Karpas-422 (cell line): ENCODE results near the gene SLC25A21. TPM values are rescaled to one million over a fixed set of nuclear protein-coding genes. Genes with fewer than 3 reads are reported as not detected.

Experiments used
- DNase-seq: peaks from one replicate; pipeline ENCODE4 v3.0.0-alpha.2; 2015
- H2AFZ ChIP-seq: fragments of 200-600 bp; sonication (generic); 2 replicates; pipeline ENCODE4 v1.6.1; 2014; ENCODE audit warnings: antibody characterized with exemption, low read length, mixed read lengths
- H3K27ac ChIP-seq: fragments of 200-600 bp; sonication (generic); 2 replicates; pipeline ENCODE4 v1.5.1; 2014; ENCODE audit warnings: mild to moderate bottlenecking, low read length, moderate library complexity
- H3K27me3 ChIP-seq: fragments of 200-600 bp; sonication (generic); 2 replicates; pipeline ENCODE4 v1.6.1; 2014; ENCODE audit warnings: low read length, mixed read lengths
- H3K36me3 ChIP-seq: fragments of 200-600 bp; sonication (generic); 2 replicates; pipeline ENCODE4 v1.6.1; 2014; ENCODE audit warnings: low read length, mixed read lengths; ENCODE audit not compliant: insufficient read depth
- H3K4me1 ChIP-seq: fragments of 200-600 bp; sonication (generic); 2 replicates; pipeline ENCODE4 v1.6.1; 2014; ENCODE audit warnings: mild to moderate bottlenecking, low read length, mixed read lengths
- H3K4me2 ChIP-seq: fragments of 200-600 bp; sonication (generic); 2 replicates; pipeline ENCODE4 v1.6.1; 2014; ENCODE audit warnings: low read length, low read depth, mild to moderate bottlenecking; ENCODE audit not compliant: poor library complexity, severe bottlenecking
- H3K4me3 ChIP-seq: fragments of 200-600 bp; sonication (generic); 2 replicates; pipeline ENCODE4 v1.5.1; 2014; ENCODE audit warnings: mild to moderate bottlenecking, antibody characterized with exemption, low read length, mixed read lengths
- H3K79me2 ChIP-seq: fragments of 200-600 bp; sonication (generic); 2 replicates; pipeline ENCODE4 v1.6.1; 2014; ENCODE audit warnings: mild to moderate bottlenecking, low read length, mixed read lengths
- H3K9ac ChIP-seq: fragments of 200-600 bp; sonication (generic); 2 replicates; pipeline ENCODE4 v1.6.0; 2014; ENCODE audit warnings: low read length
- H3K9me2 ChIP-seq: fragments of 200-600 bp; sonication (generic), shearing (Covaris generic); replicated peaks from 2 replicates; pipeline ENCODE4 v1.6.0; 2014; ENCODE audit warnings: mild to moderate bottlenecking, low read length, moderate library complexity; ENCODE audit not compliant: insufficient read depth
- H3K9me3 ChIP-seq: fragments of 300-700, 200-600 bp; sonication (generic); 2 replicates; pipeline ENCODE4 v1.6.1; 2014; ENCODE audit warnings: low read length, mixed read lengths
- H4K20me1 ChIP-seq: fragments of 200-600 bp; sonication (generic); 2 replicates; pipeline ENCODE4 v1.6.1; 2014; ENCODE audit warnings: mild to moderate bottlenecking, antibody characterized with exemption, low read length, low read depth; ENCODE audit not compliant: insufficient read depth
- total RNA-seq: library from RNA; depleted of rRNA; stranded (reverse); fragments of >200 nt; shearing (Covaris generic); gene quantifications from 2 replicates; pipeline ENCODE4 v1.2.3, GENCODE V29; 2014; ENCODE audit warnings: low replicate concordance

SLC25A21 gene
- total RNA-seq, 1 experiment from 2014 or later, result 1.5 TPM

DNA sequence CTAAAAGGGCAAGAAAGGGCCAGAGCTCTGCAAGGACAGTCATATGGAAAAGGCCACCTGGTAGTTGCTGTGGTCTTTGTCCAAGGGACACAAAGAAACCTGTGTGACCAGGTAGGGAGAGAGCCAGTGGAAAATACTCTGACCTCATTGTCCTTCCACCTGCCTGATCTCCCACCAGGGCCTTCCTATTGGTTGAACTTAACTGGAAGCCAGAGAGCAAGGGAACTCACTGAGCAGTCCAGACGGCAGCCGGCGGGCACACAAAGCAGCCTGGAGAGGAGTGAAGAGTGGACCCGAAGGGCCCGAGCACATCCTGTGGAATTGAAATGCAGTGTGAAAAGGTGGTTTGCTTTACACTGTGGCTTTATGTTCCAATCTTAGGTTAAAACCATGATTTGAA, 120.7 kb downstream of the SLC25A21 start:
- no peaks in the 10 kb centered on the region for H4K20me1 ChIP-seq
- H3K27ac ChIP-seq, result no peak overlapping the region
- H3K4me3 ChIP-seq, result no peak overlapping the region
- H3K36me3 ChIP-seq, result no peaks in the 10 kb centered on the region; the same call in 1 of the 2 replicates
- no peaks in the 10 kb centered on the region for H3K9me2 ChIP-seq
- no peak overlapping the region for H2AFZ ChIP-seq
- H3K4me2 ChIP-seq, result no peak overlapping the region
- peaks cover 13% of the 10 kb centered on the region for H3K9me3 ChIP-seq
- no peak overlapping the region for H3K9ac ChIP-seq
- no peaks in the 10 kb centered on the region for H3K27me3 ChIP-seq
- DNase-seq, result no peak
- no peaks in the 10 kb centered on the region for H3K79me2 ChIP-seq
- no peaks in the 10 kb centered on the region for H3K4me1 ChIP-seq

DNA sequence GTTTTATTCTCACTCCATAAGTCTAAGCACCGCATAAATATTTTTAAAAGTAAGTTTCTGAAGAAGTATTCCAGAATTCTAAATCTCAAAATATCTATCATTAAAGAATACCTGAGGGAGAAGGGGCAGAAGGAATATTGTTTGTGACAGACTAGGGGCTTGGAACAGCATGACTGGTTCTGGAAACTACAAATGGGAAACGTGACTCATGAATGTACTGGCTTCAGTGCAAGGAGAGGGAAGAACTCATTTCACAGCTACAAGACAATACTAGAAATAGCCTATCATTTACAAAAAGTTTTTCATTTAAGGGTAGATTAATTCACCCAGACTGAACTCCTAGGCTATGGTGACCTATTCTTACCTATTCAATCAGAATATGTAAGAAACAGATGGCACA, 121.3 kb downstream of the SLC25A21 start:
- Histone ChIP-seq H4K20me1 (no peaks in the 10 kb centered on the region), H3K9ac (no peak overlapping the region)

DNA sequence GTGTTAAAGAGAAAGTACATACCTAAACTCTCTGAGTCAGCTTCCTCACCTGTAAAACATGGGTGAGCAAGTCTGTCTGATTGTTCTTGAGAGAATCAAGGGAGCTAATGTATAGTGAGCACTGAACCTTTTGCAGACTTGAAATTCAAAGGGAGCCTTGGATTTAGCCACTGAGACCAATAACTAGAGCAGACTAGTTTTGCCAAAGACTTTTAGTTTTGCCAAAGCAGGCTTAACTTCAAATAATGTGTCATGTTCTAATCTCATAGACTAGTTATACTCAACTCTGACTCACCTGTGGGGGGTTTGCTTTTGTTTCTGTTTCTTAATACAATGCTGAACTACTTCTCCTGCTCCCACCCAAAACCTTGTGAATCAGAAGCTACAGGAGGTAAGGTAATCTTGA, 123.7 kb downstream of the SLC25A21 start:
- Histone ChIP-seq H3K79me2 (no peaks in the 10 kb centered on the region), H3K9me3 (no peaks in the 10 kb centered on the region; the same call in 1 of the 2 replicates), H3K4me3 (no peak overlapping the region), H3K36me3 (no peaks in the 10 kb centered on the region; the same call in 1 of the 2 replicates), H3K4me2 (no peak overlapping the region), H4K20me1 (no peaks in the 10 kb centered on the region), H3K9me2 (no peaks in the 10 kb centered on the region), H2AFZ (no peak overlapping the region), H3K27ac (no peak overlapping the region), H3K27me3 (0 out of 2 replicates have a peak, but pooled peaks cover 2% of the 10 kb centered on the region), H3K9ac (no peak overlapping the region), H3K4me1 (no peaks in the 10 kb centered on the region)
- DNase-seq, result no peak

More for the DNA sequence above, 121.3 kb downstream of the SLC25A21 start:
- H3K9me2 ChIP-seq, result no peaks in the 10 kb centered on the region
- no peaks in the 10 kb centered on the region; the same call in 1 of the 2 replicates for H3K36me3 ChIP-seq
- H3K27me3 ChIP-seq, result 0 out of 2 replicates have a peak, but pooled peaks cover 2% of the 10 kb centered on the region
- peaks cover 13% of the 10 kb centered on the region for H3K9me3 ChIP-seq
- no peaks in the 10 kb centered on the region for H3K79me2 ChIP-seq
- DNase-seq, result no peak
- no peak overlapping the region for H3K27ac ChIP-seq
- H3K4me3 ChIP-seq, result no peak overlapping the region
- no peaks in the 10 kb centered on the region for H3K4me1 ChIP-seq
- no peak overlapping the region for H3K4me2 ChIP-seq
- no peak overlapping the region for H2AFZ ChIP-seq

DNA sequence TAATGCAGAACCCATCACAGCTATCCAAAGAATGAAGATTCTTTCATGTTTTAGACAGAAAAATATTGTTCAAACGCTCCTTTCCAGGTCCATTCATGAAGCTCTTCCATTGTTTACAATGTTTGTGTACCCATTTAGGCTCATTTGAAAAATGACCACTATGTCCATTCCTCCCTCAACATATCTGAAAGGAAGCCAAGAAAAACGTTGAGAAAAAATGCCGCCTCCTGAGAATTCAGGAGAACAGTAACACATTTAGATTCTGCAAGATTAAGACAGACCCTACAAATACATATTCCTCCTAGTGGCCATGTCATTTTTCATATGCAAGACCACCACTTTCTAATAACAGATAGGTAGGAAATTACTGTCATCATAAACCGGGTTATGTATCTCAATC, 124.4 kb downstream of the SLC25A21 start:
- Histone ChIP-seq H3K4me2 (no peak overlapping the region), H3K36me3 (no peaks in the 10 kb centered on the region), H3K9me3 (no peaks in the 10 kb centered on the region), H3K4me1 (no peaks in the 10 kb centered on the region), H2AFZ (no peak overlapping the region), H3K27ac (no peak overlapping the region), H3K4me3 (no peak overlapping the region), H3K79me2 (no peaks in the 10 kb centered on the region), H3K9ac (no peak overlapping the region), H3K9me2 (no peaks in the 10 kb centered on the region), H4K20me1 (no peaks in the 10 kb centered on the region), H3K27me3 (peaks cover 5% of the 10 kb centered on the region; the same call in 1 of the 2 replicates)
- no peak for DNase-seq

DNA sequence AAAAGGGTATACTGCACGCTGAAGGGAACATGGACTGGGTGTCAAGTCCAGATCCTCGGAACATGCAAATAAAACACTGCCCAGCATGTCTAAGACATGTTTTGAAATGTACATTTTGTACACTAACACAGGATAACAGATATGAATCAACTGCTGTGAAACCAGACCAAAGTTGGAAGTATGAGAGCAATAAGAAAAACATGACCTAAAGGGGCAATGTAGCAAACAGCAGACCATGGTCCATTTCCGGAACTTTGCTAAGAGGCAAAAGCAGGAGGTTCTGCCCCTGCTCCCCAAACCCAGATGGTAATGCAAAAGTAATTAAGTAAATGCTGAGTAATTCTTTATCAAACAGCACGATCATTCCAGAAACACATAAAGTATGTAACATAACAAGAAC, 125.2 kb downstream of the SLC25A21 start:
- Histone ChIP-seq H3K36me3 (no peaks in the 10 kb centered on the region), H3K9ac (no peak overlapping the region), H3K4me2 (no peak overlapping the region), H3K4me1 (no peaks in the 10 kb centered on the region), H3K9me3 (no peaks in the 10 kb centered on the region), H3K9me2 (no peaks in the 10 kb centered on the region), H4K20me1 (no peaks in the 10 kb centered on the region), H3K79me2 (no peaks in the 10 kb centered on the region), H3K27ac (no peak overlapping the region), H2AFZ (no peak overlapping the region), H3K4me3 (no peak overlapping the region), H3K27me3 (peaks cover 5% of the 10 kb centered on the region; the same call in 1 of the 2 replicates)
- DNase-seq, result no peak

DNA sequence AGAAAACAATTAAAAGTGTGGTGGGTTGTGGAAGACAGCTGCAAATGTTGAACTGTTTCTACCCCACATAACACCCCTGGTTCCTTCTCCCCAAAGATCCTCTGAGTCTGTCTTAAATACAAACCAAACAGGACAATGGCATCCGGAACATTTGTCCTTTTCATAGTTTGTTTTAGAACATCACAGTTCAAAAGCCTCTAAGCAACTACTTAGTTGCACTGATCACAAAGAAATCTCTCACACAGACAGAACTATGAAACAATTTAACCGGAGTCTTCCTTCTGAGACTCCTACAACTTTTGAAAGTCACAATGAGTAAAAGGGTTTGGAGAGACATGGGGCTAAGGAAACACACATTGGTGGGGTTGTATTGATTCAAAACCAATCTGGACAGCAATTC, 125.6 kb downstream of the SLC25A21 start:
- no peaks in the 10 kb centered on the region for H3K36me3 ChIP-seq
- no peak overlapping the region for H3K4me3 ChIP-seq
- no peak overlapping the region for H3K27ac ChIP-seq
- H3K9me2 ChIP-seq, result no peaks in the 10 kb centered on the region
- H3K9ac ChIP-seq, result no peak overlapping the region
- H3K4me2 ChIP-seq, result no peak overlapping the region
- H4K20me1 ChIP-seq, result no peaks in the 10 kb centered on the region
- H3K4me1 ChIP-seq, result no peaks in the 10 kb centered on the region
- no peak overlapping the region for H2AFZ ChIP-seq
- H3K27me3 ChIP-seq, result peaks cover 5% of the 10 kb centered on the region; the same call in 1 of the 2 replicates
- H3K9me3 ChIP-seq, result no peaks in the 10 kb centered on the region
- no peaks in the 10 kb centered on the region for H3K79me2 ChIP-seq
- no peak for DNase-seq

DNA sequence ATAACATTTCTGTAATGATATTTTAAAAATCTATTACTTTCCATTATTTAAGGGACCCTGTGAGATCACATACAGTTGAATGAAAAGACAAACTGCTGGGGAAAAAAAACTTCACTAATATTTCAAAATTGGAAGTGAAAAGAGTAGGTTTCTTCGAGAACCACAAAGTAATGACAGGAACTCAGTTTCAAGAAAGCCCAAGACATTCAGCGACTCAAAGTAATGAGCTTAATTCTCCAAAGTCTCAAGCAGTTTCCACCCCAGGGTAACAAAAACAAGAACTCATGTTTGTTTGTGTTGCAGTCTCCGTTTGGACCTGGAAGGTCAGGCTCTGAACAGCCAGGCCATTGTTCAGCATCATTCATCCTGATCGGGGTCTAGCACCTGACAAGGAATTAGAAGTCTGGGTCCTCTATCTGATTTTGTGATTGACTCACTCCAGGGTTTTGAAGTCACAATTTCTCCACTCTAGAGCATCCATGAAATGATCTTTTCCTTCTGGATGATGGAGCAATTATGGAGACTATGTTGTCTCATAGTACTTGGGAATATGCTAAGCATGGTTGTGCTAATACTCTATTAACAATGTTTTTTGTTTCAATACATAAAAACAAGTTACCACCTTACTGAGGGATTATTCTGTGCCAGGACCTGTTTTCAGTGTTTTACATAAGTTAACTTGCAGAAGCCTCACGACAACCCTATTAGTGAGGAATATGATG, 126.9 kb downstream of the SLC25A21 start:
- Histone ChIP-seq H3K27me3 (peaks cover 5% of the 10 kb centered on the region; the same call in 1 of the 2 replicates), H3K36me3 (no peaks in the 10 kb centered on the region), H3K9ac (no peak overlapping the region), H3K27ac (no peak overlapping the region), H2AFZ (no peak overlapping the region), H3K4me3 (no peak overlapping the region), H3K79me2 (no peaks in the 10 kb centered on the region), H4K20me1 (no peaks in the 10 kb centered on the region), H3K9me3 (no peaks in the 10 kb centered on the region), H3K4me2 (no peak overlapping the region), H3K4me1 (no peaks in the 10 kb centered on the region), H3K9me2 (no peaks in the 10 kb centered on the region)
- DNase-seq, result no peak

DNA sequence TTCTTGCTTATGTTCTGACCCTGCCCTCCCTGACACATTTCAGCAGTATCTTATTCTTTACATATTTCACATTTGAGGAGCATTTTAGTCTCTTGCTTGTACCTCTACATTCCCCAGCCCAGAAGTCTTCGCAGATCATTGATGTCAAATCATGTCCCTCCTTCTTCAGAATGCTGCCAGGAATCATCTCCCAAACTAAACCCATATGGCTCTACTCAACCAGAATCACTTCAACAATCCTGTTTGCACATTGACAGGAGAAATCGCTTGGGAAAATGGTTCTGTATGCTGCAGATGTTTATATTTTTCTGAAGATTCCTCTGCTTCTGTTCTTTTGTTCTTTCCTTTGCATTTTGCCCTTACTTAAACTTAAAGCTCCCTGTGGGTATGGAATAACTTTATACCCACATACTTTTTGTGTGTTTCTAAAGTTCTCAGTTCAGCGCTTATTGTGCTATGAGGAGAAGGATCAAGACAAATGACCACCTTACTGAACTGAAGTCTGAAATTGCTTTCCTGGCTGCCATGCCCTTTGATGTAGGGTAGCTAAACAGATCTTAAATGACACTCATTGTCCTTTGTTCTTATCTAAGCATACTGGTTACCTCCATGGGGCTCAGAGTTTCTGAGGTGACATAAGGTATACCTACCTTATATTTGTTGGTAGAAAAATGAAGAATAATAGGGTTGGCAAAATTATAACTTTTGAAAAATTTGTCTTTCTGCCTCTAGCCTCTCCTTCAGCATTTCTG, 134.6 kb downstream of the SLC25A21 start:
- no peak overlapping the region for H2AFZ ChIP-seq
- DNase-seq, result no peak
- H3K27me3 ChIP-seq, result no peaks in the 10 kb centered on the region
- no peaks in the 10 kb centered on the region for H3K79me2 ChIP-seq
- H3K9me3 ChIP-seq, result no peaks in the 10 kb centered on the region
- H3K27ac ChIP-seq, result no peak overlapping the region
- no peaks in the 10 kb centered on the region for H3K4me1 ChIP-seq
- H3K4me2 ChIP-seq, result no peak overlapping the region
- H4K20me1 ChIP-seq, result no peaks in the 10 kb centered on the region
- no peaks in the 10 kb centered on the region for H3K36me3 ChIP-seq
- H3K9ac ChIP-seq, result no peak overlapping the region
- H3K4me3 ChIP-seq, result no peak overlapping the region
- no peaks in the 10 kb centered on the region for H3K9me2 ChIP-seq
